GM23338 (cell line): ENCODE results near the gene RAB3B. TPM values are rescaled to one million over a fixed set of nuclear protein-coding genes. Genes with fewer than 3 reads are reported as not detected.

Source experiments
- ETS1 ChIP-seq: IDR thresholded peaks from 2 replicates; pipeline ENCODE4 v1.6.1; 2016; ENCODE audit warnings: antibody characterized with exemption
- JUNB ChIP-seq: IDR thresholded peaks from one replicate; pipeline ENCODE4 v1.6.1; 2016; ENCODE audit warnings: antibody characterized with exemption; ENCODE audit not compliant: unreplicated experiment
- POLR2AphosphoS5 ChIP-seq: IDR thresholded peaks from 2 replicates; pipeline ENCODE4 v1.6.1; 2016; ENCODE audit warnings: antibody characterized with exemption, low read depth
- REST ChIP-seq: IDR thresholded peaks from one replicate; pipeline ENCODE4 v1.6.1; 2018; ENCODE audit warnings: antibody characterized with exemption; ENCODE audit not compliant: unreplicated experiment
- STAT1 ChIP-seq: IDR thresholded peaks from one replicate; pipeline ENCODE4 v1.6.1; 2016; ENCODE audit warnings: antibody characterized with exemption; ENCODE audit not compliant: unreplicated experiment
- polyA plus RNA-seq: library from polyadenylated mRNA; unstranded; fragments of >200 nt; fragmentation: Nextera tagmentation; extraction: Ambion mirVana; gene quantifications from 2 replicates; pipeline ENCODE4 v1.2.1, GENCODE V29; 2016
- total RNA-seq: library from RNA; depleted of rRNA; stranded (reverse); fragments of >200 nt; shearing (Covaris generic); gene quantifications from 2 replicates; pipeline ENCODE4 v1.2.3, GENCODE V29; 2014
- TF ChIP-seq, protein P1 (sequence below): fragments of 250-450 bp; sonication (Bioruptor Pico); IDR thresholded peaks from 2 replicates; pipeline ENCODE4 v1.5.0; 2020; ENCODE audit warnings: mild to moderate bottlenecking, moderate library complexity

Gene RAB3B
- total and polyA plus RNA-seq, 2 experiments from 2014 or later = 18.3 to 37.9 TPM

- TF ChIP-seq, protein P1, sequence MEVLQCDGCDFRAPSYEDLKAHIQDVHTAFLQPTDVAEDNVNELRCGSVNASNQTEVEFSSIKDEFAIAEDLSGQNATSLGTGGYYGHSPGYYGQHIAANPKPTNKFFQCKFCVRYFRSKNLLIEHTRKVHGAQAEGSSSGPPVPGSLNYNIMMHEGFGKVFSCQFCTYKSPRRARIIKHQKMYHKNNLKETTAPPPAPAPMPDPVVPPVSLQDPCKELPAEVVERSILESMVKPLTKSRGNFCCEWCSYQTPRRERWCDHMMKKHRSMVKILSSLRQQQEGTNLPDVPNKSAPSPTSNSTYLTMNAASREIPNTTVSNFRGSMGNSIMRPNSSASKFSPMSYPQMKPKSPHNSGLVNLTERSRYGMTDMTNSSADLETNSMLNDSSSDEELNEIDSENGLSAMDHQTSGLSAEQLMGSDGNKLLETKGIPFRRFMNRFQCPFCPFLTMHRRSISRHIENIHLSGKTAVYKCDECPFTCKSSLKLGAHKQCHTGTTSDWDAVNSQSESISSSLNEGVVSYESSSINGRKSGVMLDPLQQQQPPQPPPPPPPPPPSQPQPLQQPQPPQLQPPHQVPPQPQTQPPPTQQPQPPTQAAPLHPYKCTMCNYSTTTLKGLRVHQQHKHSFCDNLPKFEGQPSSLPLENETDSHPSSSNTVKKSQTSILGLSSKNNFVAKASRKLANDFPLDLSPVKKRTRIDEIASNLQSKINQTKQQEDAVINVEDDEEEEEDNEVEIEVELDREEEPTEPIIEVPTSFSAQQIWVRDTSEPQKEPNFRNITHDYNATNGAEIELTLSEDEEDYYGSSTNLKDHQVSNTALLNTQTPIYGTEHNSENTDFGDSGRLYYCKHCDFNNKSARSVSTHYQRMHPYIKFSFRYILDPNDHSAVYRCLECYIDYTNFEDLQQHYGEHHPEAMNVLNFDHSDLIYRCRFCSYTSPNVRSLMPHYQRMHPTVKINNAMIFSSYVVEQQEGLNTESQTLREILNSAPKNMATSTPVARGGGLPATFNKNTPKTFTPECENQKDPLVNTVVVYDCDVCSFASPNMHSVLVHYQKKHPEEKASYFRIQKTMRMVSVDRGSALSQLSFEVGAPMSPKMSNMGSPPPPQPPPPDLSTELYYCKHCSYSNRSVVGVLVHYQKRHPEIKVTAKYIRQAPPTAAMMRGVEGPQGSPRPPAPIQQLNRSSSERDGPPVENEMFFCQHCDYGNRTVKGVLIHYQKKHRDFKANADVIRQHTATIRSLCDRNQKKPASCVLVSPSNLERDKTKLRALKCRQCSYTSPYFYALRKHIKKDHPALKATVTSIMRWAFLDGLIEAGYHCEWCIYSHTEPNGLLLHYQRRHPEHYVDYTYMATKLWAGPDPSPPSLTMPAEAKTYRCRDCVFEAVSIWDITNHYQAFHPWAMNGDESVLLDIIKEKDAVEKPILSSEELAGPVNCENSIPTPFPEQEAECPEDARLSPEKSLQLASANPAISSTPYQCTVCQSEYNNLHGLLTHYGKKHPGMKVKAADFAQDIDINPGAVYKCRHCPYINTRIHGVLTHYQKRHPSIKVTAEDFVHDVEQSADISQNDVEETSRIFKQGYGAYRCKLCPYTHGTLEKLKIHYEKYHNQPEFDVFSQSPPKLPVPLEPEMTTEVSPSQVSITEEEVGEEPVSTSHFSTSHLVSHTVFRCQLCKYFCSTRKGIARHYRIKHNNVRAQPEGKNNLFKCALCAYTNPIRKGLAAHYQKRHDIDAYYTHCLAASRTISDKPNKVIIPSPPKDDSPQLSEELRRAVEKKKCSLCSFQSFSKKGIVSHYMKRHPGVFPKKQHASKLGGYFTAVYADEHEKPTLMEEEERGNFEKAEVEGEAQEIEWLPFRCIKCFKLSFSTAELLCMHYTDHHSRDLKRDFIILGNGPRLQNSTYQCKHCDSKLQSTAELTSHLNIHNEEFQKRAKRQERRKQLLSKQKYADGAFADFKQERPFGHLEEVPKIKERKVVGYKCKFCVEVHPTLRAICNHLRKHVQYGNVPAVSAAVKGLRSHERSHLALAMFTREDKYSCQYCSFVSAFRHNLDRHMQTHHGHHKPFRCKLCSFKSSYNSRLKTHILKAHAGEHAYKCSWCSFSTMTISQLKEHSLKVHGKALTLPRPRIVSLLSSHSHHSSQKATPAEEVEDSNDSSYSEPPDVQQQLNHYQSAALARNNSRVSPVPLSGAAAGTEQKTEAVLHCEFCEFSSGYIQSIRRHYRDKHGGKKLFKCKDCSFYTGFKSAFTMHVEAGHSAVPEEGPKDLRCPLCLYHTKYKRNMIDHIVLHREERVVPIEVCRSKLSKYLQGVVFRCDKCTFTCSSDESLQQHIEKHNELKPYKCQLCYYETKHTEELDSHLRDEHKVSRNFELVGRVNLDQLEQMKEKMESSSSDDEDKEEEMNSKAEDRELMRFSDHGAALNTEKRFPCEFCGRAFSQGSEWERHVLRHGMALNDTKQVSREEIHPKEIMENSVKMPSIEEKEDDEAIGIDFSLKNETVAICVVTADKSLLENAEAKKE (CRISPR knock-in tag) = no peak
- no peak for TF ChIP-seq STAT1
- no peak for TF ChIP-seq REST
- TF ChIP-seq JUNB = no peak
- no peak for TF ChIP-seq POLR2AphosphoS5
- TF ChIP-seq ETS1 = no peak
These were observed 47.4 kb upstream of the RAB3B start (continued) for GRCh38 chr1:52037909-52038308.
